ENCODE data around the gene PNMA8A.
"Not testable (repeated sequence)": the region's sequence is repeated elsewhere in the genome, so short reads cannot be mapped to it uniquely, and the experiment has no call there.

PNMA8A gene

GRCh38 chr19:46435689-46436088 lies 35.7 kb downstream of the PNMA8A start:
- H3K27ac ChIP-seq (ENCODE audit: insufficient read depth, low read length, poor library complexity, severe bottlenecking); H3K9me3 ChIP-seq (ENCODE audit: control insufficient read depth, low read length); H3K27me3 ChIP-seq (replicated peaks; ENCODE audit: control insufficient read depth, insufficient read depth, low read length, poor library complexity, severe bottlenecking); H3K4me3 ChIP-seq (ENCODE audit: insufficient read depth, low read depth, low read length, poor library complexity, severe bottlenecking); H3K4me1 ChIP-seq (ENCODE audit: control insufficient read depth, insufficient read depth, low read length, poor library complexity, severe bottlenecking); H3K36me3 ChIP-seq (ENCODE audit: control insufficient read depth, insufficient read depth, low read length); DNase-seq: not testable (repeated sequence)

GRCh38 chr19:46435009-46435408 lies 36.4 kb downstream of the PNMA8A start:
- Histone ChIP-seq H3K27me3 (replicated peaks; ENCODE audit: control insufficient read depth, insufficient read depth, low read length, poor library complexity, severe bottlenecking) (peaks cover 2% of the 10 kb centered on the region), H3K36me3 (ENCODE audit: control insufficient read depth, insufficient read depth, low read length) (no peaks in the 10 kb centered on the region), H3K4me1 (ENCODE audit: control insufficient read depth, insufficient read depth, low read length, poor library complexity, severe bottlenecking) (no peaks in the 10 kb centered on the region), H3K4me3 (ENCODE audit: insufficient read depth, low read depth, low read length, poor library complexity, severe bottlenecking) (no peak overlapping the region), H3K9me3 (ENCODE audit: control insufficient read depth, low read length) (no peaks in the 10 kb centered on the region), H3K27ac (ENCODE audit: insufficient read depth, low read length, poor library complexity, severe bottlenecking) (no peak overlapping the region)
- DNase-seq = no peak

GRCh38 chr19:46433470-46433869 lies 37.9 kb downstream of the PNMA8A start:
- H3K36me3 ChIP-seq (ENCODE audit: control insufficient read depth, insufficient read depth, low read length); H3K4me1 ChIP-seq (ENCODE audit: control insufficient read depth, insufficient read depth, low read length, poor library complexity, severe bottlenecking): not testable (repeated sequence)

GRCh38 chr19:46431824-46432223 lies 39.5 kb downstream of the PNMA8A start:
- Histone ChIP-seq H3K36me3 (ENCODE audit: control insufficient read depth, insufficient read depth, low read length) (no peaks in the 10 kb centered on the region), H3K27ac (ENCODE audit: insufficient read depth, low read length, poor library complexity, severe bottlenecking) (no peak overlapping the region), H3K9me3 (ENCODE audit: control insufficient read depth, low read length) (no peaks in the 10 kb centered on the region), H3K4me3 (ENCODE audit: insufficient read depth, low read depth, low read length, poor library complexity, severe bottlenecking) (no peak overlapping the region), H3K27me3 (replicated peaks; ENCODE audit: control insufficient read depth, insufficient read depth, low read length, poor library complexity, severe bottlenecking) (peaks cover 15% of the 10 kb centered on the region), H3K4me1 (ENCODE audit: control insufficient read depth, insufficient read depth, low read length, poor library complexity, severe bottlenecking) (peaks cover 6% of the 10 kb centered on the region)
- no peak for DNase-seq

More at GRCh38 chr19:46433470-46433869, 37.9 kb downstream of the PNMA8A start:
- DNase-seq; H3K27me3 ChIP-seq (replicated peaks; ENCODE audit: control insufficient read depth, insufficient read depth, low read length, poor library complexity, severe bottlenecking); H3K9me3 ChIP-seq (ENCODE audit: control insufficient read depth, low read length); H3K27ac ChIP-seq (ENCODE audit: insufficient read depth, low read length, poor library complexity, severe bottlenecking); H3K4me3 ChIP-seq (ENCODE audit: insufficient read depth, low read depth, low read length, poor library complexity, severe bottlenecking): not testable (repeated sequence)

GRCh38 chr19:46429999-46430398 lies 41.4 kb downstream of the PNMA8A start:
- peaks cover 23% of the 10 kb centered on the region for H3K27me3 ChIP-seq (replicated peaks; ENCODE audit: control insufficient read depth, insufficient read depth, low read length, poor library complexity, severe bottlenecking)
- no peaks in the 10 kb centered on the region for H3K36me3 ChIP-seq (ENCODE audit: control insufficient read depth, insufficient read depth, low read length)
- no peak for DNase-seq
- no peak overlapping the region for H3K27ac ChIP-seq (ENCODE audit: insufficient read depth, low read length, poor library complexity, severe bottlenecking)
- peaks cover 6% of the 10 kb centered on the region for H3K4me1 ChIP-seq (ENCODE audit: control insufficient read depth, insufficient read depth, low read length, poor library complexity, severe bottlenecking)
- no peak overlapping the region for H3K4me3 ChIP-seq (ENCODE audit: insufficient read depth, low read depth, low read length, poor library complexity, severe bottlenecking)
- no peaks in the 10 kb centered on the region for H3K9me3 ChIP-seq (ENCODE audit: control insufficient read depth, low read length)

GRCh38 chr19:46428239-46429135 lies 42.9 kb downstream of the PNMA8A start, which contains the start of gene PNMA8C:
Gene PNMA8C, minus strand, starts transcription at chr19:46428936. Its CDS starts 577 bp downstream, at chr19:46428359.
- no peak within 1 kb of the TSS for H3K27ac ChIP-seq (ENCODE audit: insufficient read depth, low read length, poor library complexity, severe bottlenecking)
- H3K4me1 ChIP-seq (ENCODE audit: control insufficient read depth, insufficient read depth, low read length, poor library complexity, severe bottlenecking) = peaks cover 6% of the 10 kb centered on the region
- peak in 2 of 3 donors; percentile 5 to 9 for DNase-seq
- peak within 1 kb of the TSS; percentile 22 for H3K4me3 ChIP-seq (ENCODE audit: insufficient read depth, low read depth, low read length, poor library complexity, severe bottlenecking)
- peaks cover 23% of the 10 kb centered on the region for H3K27me3 ChIP-seq (replicated peaks; ENCODE audit: control insufficient read depth, insufficient read depth, low read length, poor library complexity, severe bottlenecking)
- H3K36me3 ChIP-seq (ENCODE audit: control insufficient read depth, insufficient read depth, low read length) = no peaks in the 10 kb centered on the region
- no peaks in the 10 kb centered on the region for H3K9me3 ChIP-seq (ENCODE audit: control insufficient read depth, low read length)

GRCh38 chr19:46427518-46428045 lies 43.8 kb downstream of the PNMA8A start:
- H3K9me3 ChIP-seq (ENCODE audit: control insufficient read depth, low read length) = no peaks in the 10 kb centered on the region
- no peak overlapping the region for H3K4me3 ChIP-seq (ENCODE audit: insufficient read depth, low read depth, low read length, poor library complexity, severe bottlenecking)
- H3K27ac ChIP-seq (ENCODE audit: insufficient read depth, low read length, poor library complexity, severe bottlenecking) = no peak overlapping the region
- DNase-seq = no peak
- H3K27me3 ChIP-seq (replicated peaks; ENCODE audit: control insufficient read depth, insufficient read depth, low read length, poor library complexity, severe bottlenecking) = peaks cover 23% of the 10 kb centered on the region
- no peaks in the 10 kb centered on the region for H3K36me3 ChIP-seq (ENCODE audit: control insufficient read depth, insufficient read depth, low read length)
- peaks cover 6% of the 10 kb centered on the region for H3K4me1 ChIP-seq (ENCODE audit: control insufficient read depth, insufficient read depth, low read length, poor library complexity, severe bottlenecking)

- no peaks in the 10 kb centered on the region for H3K9me3 ChIP-seq (ENCODE audit: control insufficient read depth, low read length)
- DNase-seq = no peak
- H3K36me3 ChIP-seq (ENCODE audit: control insufficient read depth, insufficient read depth, low read length) = no peaks in the 10 kb centered on the region
- no peak overlapping the region for H3K27ac ChIP-seq (ENCODE audit: insufficient read depth, low read length, poor library complexity, severe bottlenecking)
- H3K4me3 ChIP-seq (ENCODE audit: insufficient read depth, low read depth, low read length, poor library complexity, severe bottlenecking) = no peak overlapping the region
- peaks cover 23% of the 10 kb centered on the region for H3K27me3 ChIP-seq (replicated peaks; ENCODE audit: control insufficient read depth, insufficient read depth, low read length, poor library complexity, severe bottlenecking)
- H3K4me1 ChIP-seq (ENCODE audit: control insufficient read depth, insufficient read depth, low read length, poor library complexity, severe bottlenecking) = peaks cover 6% of the 10 kb centered on the region
These were observed 44.7 kb downstream of the PNMA8A start for GRCh38 chr19:46426506-46427162.

GRCh38 chr19:46426035-46426505 lies 45.3 kb downstream of the PNMA8A start:
- H3K36me3 ChIP-seq (ENCODE audit: control insufficient read depth, insufficient read depth, low read length) = no peaks in the 10 kb centered on the region
- no peak overlapping the region for H3K27ac ChIP-seq (ENCODE audit: insufficient read depth, low read length, poor library complexity, severe bottlenecking)
- DNase-seq = no peak
- peaks cover 23% of the 10 kb centered on the region for H3K27me3 ChIP-seq (replicated peaks; ENCODE audit: control insufficient read depth, insufficient read depth, low read length, poor library complexity, severe bottlenecking)
- H3K4me3 ChIP-seq (ENCODE audit: insufficient read depth, low read depth, low read length, poor library complexity, severe bottlenecking) = no peak overlapping the region
- peaks cover 6% of the 10 kb centered on the region for H3K4me1 ChIP-seq (ENCODE audit: control insufficient read depth, insufficient read depth, low read length, poor library complexity, severe bottlenecking)
- H3K9me3 ChIP-seq (ENCODE audit: control insufficient read depth, low read length) = no peaks in the 10 kb centered on the region

GRCh38 chr19:46423188-46423587 lies 48.2 kb downstream of the PNMA8A start:
- no peak for DNase-seq
- Histone ChIP-seq H3K27ac (ENCODE audit: insufficient read depth, low read length, poor library complexity, severe bottlenecking) (no peak overlapping the region), H3K4me1 (ENCODE audit: control insufficient read depth, insufficient read depth, low read length, poor library complexity, severe bottlenecking) (no peaks in the 10 kb centered on the region), H3K36me3 (ENCODE audit: control insufficient read depth, insufficient read depth, low read length) (no peaks in the 10 kb centered on the region), H3K27me3 (replicated peaks; ENCODE audit: control insufficient read depth, insufficient read depth, low read length, poor library complexity, severe bottlenecking) (peaks cover 18% of the 10 kb centered on the region), H3K9me3 (ENCODE audit: control insufficient read depth, low read length) (no peaks in the 10 kb centered on the region), H3K4me3 (ENCODE audit: insufficient read depth, low read depth, low read length, poor library complexity, severe bottlenecking) (no peak overlapping the region)

Data from effector memory CD4-positive, alpha-beta T cell (primary cell).